Measurements from ENCODE around the gene C19orf67.

Gene C19orf67

DNA sequence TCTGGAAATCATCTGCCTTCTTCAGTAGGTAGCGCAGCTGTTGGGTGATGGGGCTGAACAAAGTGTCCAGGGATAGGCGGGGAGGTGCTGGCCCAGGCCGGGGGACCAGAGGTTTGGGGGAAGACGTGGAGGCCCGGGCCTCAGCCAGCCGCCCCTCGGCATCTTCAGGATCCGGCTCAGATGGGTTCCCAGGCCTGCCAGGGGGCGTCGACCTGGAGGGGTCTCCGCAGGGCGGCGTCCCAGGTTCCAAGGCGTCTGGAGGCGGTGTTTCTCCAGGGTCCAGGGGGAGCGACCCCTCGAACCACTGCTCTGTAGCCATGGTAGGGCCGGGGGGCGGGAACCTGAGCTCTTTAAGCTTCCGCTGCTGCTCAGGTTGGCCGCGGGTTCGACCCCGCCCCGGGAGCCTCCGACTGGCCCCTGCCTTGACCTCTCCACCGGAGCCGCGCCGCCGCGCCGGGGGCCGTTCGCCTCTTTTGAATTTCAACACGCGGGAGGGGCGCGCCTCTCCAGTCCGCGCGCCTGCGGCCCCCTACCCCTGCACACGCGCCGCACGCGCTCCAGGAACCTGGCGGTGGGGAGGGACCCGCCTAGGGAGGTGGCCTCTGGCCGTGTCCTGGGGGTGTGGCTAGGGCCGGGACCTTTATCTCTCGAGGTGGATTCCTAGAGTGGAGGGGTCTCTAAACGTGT is at the start of gene C19orf67:
Gene C19orf67 (minus strand): TSS at position 475 of the 687 bp plus-strand sequence. CDS start 156 bp downstream, at position 319.
- no peak for DNase-seq

- no peak for DNase-seq
Observed at GRCh38 chr19:14135355-14135754, 49.8 kb upstream of the C19orf67 start.

- DNase-seq, result peak; percentile 42
Observed at GRCh38 chr19:14127929-14128509, 42.4 kb upstream of the C19orf67 start.

GRCh38 chr19:14127176-14127575 is 41.6 kb upstream of the C19orf67 start:
- no peak for DNase-seq

DNA sequence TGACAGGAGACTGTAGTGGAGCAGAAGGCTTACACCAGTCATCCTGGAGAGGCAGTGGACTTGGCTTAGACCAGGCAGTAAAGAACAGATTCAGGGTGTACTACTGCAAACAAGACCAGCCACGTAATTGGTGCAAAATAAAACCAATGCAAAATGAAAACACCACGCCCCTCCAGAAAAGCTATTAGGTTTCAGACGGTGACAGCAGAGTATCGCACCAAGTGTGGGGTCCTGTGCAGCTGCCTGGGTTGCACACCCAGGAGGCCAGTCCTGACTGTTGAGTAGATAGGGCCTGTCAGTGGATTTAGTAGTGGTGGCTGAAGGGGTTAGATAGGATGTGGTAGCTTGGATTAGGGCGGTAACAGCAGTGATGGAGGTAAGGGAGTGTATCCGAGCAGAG is 37.3 kb upstream of the C19orf67 start:
- DNase-seq, result no peak

- DNase-seq, result no peak
Observed at GRCh38 chr19:14120497-14120780, 34.9 kb upstream of the C19orf67 start.

- no peak for DNase-seq
Observed at GRCh38 chr19:14119644-14120496, 34.3 kb upstream of the C19orf67 start.

- no peak for DNase-seq
Observed at GRCh38 chr19:14119146-14119545, 33.6 kb upstream of the C19orf67 start.

- no peak for DNase-seq
Observed at GRCh38 chr19:14118165-14119051, 32.8 kb upstream of the C19orf67 start.

GRCh38 chr19:14117668-14118164 is 32.1 kb upstream of the C19orf67 start, which contains the start of gene PRKACA:
PRKACA (minus strand) TSS chr19:14117762; CDS start chr19:14117547, 215 bp downstream.
- DNase-seq, result peak; percentile 99

DNA sequence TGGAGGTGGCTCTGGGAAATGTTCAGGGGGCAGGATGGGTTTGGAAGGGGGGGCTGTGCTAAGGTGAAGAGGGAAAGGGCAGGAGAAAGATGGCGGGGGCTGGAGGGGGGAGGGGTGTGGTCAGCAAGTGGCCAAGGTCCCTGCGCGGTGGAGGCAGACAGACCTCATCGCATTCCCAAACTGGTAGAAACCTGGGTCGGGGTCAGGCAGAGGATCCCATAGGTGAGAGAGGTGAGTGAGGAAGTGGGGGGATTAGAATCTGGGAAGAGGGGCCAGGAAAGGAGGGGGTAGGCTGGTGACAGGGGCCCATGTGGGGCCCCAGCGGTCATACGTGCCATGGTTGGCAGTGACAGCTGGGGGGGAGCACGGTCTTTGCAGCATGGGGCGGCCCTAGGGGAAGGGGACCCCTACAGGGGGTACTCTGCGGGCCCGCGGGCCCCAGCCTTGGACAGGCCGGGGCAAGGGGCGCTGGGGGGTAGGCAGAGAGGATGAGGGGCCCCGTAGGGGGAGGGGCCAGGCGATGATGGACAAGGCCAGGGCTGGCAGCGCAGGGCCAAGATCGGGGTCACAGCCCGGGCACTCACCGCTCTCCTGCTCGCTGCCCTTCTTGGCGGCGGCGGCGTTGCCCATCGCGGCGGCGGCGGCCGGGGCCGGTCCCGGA is 31.5 kb upstream of the C19orf67 start:
- peak; percentile 25 for DNase-seq

GRCh38 chr19:14116525-14116917 is 30.9 kb upstream of the C19orf67 start:
- no peak for DNase-seq

GRCh38 chr19:14115756-14116155 is 30.2 kb upstream of the C19orf67 start:
- DNase-seq, result no peak

- peak; percentile 62 for DNase-seq
Observed at GRCh38 chr19:14114854-14115253, 29.3 kb upstream of the C19orf67 start.

GRCh38 chr19:14114439-14114838 is 28.9 kb upstream of the C19orf67 start:
- no peak for DNase-seq

DNA sequence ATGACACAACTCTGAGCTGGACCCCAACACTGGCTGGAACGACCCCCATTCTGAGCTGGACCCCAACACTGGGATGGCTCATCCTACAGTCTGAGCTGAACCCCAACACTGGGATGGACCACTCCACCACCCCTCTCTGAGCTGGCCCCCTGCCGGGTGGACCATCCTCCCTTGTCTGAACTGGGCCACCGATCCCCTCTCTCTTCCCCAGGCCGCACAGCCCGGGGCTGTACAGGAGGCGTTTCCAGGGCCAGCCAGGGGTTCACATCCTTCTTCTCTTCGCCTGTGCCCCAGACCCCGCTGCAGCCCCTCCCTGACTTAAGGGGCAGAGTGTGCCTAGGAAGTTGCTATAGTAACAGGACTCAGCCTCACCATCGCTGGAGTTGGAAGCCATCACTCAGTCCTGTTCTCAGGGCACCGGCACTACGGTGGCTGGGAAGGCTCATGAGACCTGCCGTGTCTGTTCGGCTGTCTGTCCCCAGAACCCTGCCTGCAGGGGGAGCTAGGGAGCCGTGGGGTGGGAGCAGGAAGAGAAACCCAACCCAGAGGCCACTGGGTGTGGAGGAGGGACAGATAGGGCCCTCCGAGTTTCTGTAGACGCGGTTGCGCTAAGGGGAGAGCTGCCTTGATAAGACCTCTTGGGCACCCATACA is 28.3 kb upstream of the C19orf67 start:
- peak; percentile 35 for DNase-seq

GRCh38 chr19:14112809-14113385 is 27.3 kb upstream of the C19orf67 start:
- DNase-seq, result no peak

GRCh38 chr19:14112051-14112808 is 26.6 kb upstream of the C19orf67 start:
- DNase-seq, result no peak

DNA sequence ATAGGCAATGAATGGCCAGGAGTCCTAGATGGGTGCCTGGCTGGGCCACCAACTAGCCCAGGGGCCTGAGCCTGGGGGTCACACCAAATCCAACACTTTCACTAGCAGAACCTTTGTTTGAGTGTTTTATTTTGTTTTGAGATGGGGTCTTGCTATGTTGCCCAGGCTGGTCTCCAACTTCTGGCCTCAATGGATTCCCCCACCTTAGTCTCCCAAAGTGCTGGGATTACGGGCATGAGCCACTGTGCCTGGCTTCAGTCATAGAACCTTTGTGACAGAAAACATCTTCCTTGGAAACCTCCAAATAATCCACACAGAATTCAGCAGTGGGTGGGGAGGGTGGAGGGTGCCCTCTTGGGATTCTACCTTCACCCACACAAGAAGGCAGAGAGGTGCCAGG is 25.9 kb upstream of the C19orf67 start:
- no peak for DNase-seq

DNA sequence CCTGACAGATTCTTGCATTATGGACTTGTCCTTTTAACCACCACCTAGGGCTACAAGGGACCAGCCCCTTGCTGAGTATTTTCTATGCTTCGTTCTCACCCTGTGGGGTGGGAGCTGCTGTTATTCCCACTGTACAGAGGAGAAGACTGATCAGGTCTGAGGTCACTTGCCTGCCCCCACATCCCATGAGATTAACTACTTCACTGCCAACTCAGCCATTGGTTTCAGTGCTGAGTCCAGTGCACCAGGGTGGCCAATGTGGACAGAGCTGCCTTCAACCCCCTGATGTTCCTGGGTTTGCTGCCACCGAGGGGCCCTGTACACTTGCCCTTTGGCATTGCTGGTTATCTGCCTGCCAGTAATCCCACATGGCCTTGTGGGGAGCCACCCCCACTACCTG is 25.1 kb upstream of the C19orf67 start:
- no peak for DNase-seq
